ENCODE results near the gene EHMT1.

The EHMT1 gene

GRCh38 chr9:137761793-137762192 is 143.0 kb downstream of the EHMT1 start:
- Histone ChIP-seq H3K27ac (no peak overlapping the region), H3K36me3 (ENCODE audit: insufficient read depth) (peaks cover 5% of the 10 kb centered on the region; the same call in 1 of the 2 replicates), H3K79me2 (ENCODE audit: insufficient read depth, low read depth) (no peaks in the 10 kb centered on the region), H3K4me1 (ENCODE audit: low read depth, poor library complexity, severe bottlenecking) (peaks cover 30% of the 10 kb centered on the region), H4K20me1 (ENCODE audit: insufficient read depth) (no peaks in the 10 kb centered on the region), H3K27me3 (ENCODE audit: insufficient read depth, low read depth) (no peaks in the 10 kb centered on the region), H3K9ac (no peak overlapping the region), H3K4me3 (IDR thresholded peaks at IDR 0.05; ENCODE audit: insufficient read depth, low read depth, low read length) (no peak overlapping the region), H3K4me2 (no peak overlapping the region), H2AFZ (ENCODE audit: low read depth) (no peak overlapping the region)
- TF ChIP-seq CTCF (conservative IDR thresholded peaks at IDR 0.05; ENCODE audit: low read depth, low read length): no peak

GRCh38 chr9:137762414-137763061 is 143.7 kb downstream of the EHMT1 start:
- H3K27me3 ChIP-seq (ENCODE audit: insufficient read depth, low read depth): no peaks in the 10 kb centered on the region
- peaks cover 5% of the 10 kb centered on the region; the same call in 1 of the 2 replicates for H3K36me3 ChIP-seq (ENCODE audit: insufficient read depth)
- H2AFZ ChIP-seq (ENCODE audit: low read depth): no peak overlapping the region
- H3K79me2 ChIP-seq (ENCODE audit: insufficient read depth, low read depth): no peaks in the 10 kb centered on the region
- no peak overlapping the region for H3K4me3 ChIP-seq (IDR thresholded peaks at IDR 0.05; ENCODE audit: insufficient read depth, low read depth, low read length)
- H4K20me1 ChIP-seq (ENCODE audit: insufficient read depth): no peaks in the 10 kb centered on the region
- H3K4me1 ChIP-seq (ENCODE audit: low read depth, poor library complexity, severe bottlenecking): peaks cover 23% of the 10 kb centered on the region
- no peak overlapping the region for H3K27ac ChIP-seq
- H3K4me2 ChIP-seq: no peak overlapping the region
- no peak for TF ChIP-seq CTCF (conservative IDR thresholded peaks at IDR 0.05; ENCODE audit: low read depth, low read length)
- H3K9ac ChIP-seq: no peak overlapping the region

GRCh38 chr9:137763271-137763955 is 144.6 kb downstream of the EHMT1 start:
- no peaks in the 10 kb centered on the region for H4K20me1 ChIP-seq (ENCODE audit: insufficient read depth)
- no peak overlapping the region for H3K4me3 ChIP-seq (IDR thresholded peaks at IDR 0.05; ENCODE audit: insufficient read depth, low read depth, low read length)
- no peaks in the 10 kb centered on the region for H3K79me2 ChIP-seq (ENCODE audit: insufficient read depth, low read depth)
- H3K9ac ChIP-seq: no peak overlapping the region
- TF ChIP-seq CTCF (conservative IDR thresholded peaks at IDR 0.05; ENCODE audit: low read depth, low read length): no peak
- no peak overlapping the region for H2AFZ ChIP-seq (ENCODE audit: low read depth)
- no peaks in the 10 kb centered on the region for H3K27me3 ChIP-seq (ENCODE audit: insufficient read depth, low read depth)
- H3K27ac ChIP-seq: no peak overlapping the region
- H3K36me3 ChIP-seq (ENCODE audit: insufficient read depth): peaks cover 5% of the 10 kb centered on the region; the same call in 1 of the 2 replicates
- H3K4me1 ChIP-seq (ENCODE audit: low read depth, poor library complexity, severe bottlenecking): peaks cover 14% of the 10 kb centered on the region
- no peak overlapping the region for H3K4me2 ChIP-seq

GRCh38 chr9:137764171-137764671 is 145.4 kb downstream of the EHMT1 start:
- Histone ChIP-seq H3K4me3 (IDR thresholded peaks at IDR 0.05; ENCODE audit: insufficient read depth, low read depth, low read length) (no peak overlapping the region), H3K27me3 (ENCODE audit: insufficient read depth, low read depth) (no peaks in the 10 kb centered on the region), H3K79me2 (ENCODE audit: insufficient read depth, low read depth) (no peaks in the 10 kb centered on the region), H3K4me1 (ENCODE audit: low read depth, poor library complexity, severe bottlenecking) (peaks cover 12% of the 10 kb centered on the region), H2AFZ (ENCODE audit: low read depth) (no peak overlapping the region), H4K20me1 (ENCODE audit: insufficient read depth) (no peaks in the 10 kb centered on the region), H3K27ac (no peak overlapping the region), H3K9ac (no peak overlapping the region), H3K4me2 (no peak overlapping the region), H3K36me3 (ENCODE audit: insufficient read depth) (peaks cover 5% of the 10 kb centered on the region; the same call in 1 of the 2 replicates)
- TF ChIP-seq CTCF (conservative IDR thresholded peaks at IDR 0.05; ENCODE audit: low read depth, low read length): no peak

Measured in KMS-11 (cell line).